GM18502 (cell line): ENCODE data around the gene ABHD17B.
A peak's percentile ranks its signal among the peaks of the same experiment; 100 is the strongest.
"Not testable (repeated sequence)": the region's sequence is repeated elsewhere in the genome, so short reads cannot be mapped to it uniquely, and the experiment has no call there.

Experiments
- ATAC-seq: cut with Tn5 transposase; IDR thresholded peaks from one replicate; pipeline ENCODE4 v1.9.1; 2021; ENCODE audit warnings: mild to moderate bottlenecking; ENCODE audit not compliant: unreplicated experiment, poor library complexity

ABHD17B gene

GRCh38 chr9:71911061-71911907 lies at the start of gene ABHD17B, which contains the start of gene C9orf85:
Gene ABHD17B (minus strand): TSS chr9:71911193. CDS start chr9:71875080, 36,113 bp downstream.
Gene C9orf85 (plus strand): TSS chr9:71911639. CDS start chr9:71911735, 96 bp downstream.
- peak; percentile 93 for ATAC-seq

DNA sequence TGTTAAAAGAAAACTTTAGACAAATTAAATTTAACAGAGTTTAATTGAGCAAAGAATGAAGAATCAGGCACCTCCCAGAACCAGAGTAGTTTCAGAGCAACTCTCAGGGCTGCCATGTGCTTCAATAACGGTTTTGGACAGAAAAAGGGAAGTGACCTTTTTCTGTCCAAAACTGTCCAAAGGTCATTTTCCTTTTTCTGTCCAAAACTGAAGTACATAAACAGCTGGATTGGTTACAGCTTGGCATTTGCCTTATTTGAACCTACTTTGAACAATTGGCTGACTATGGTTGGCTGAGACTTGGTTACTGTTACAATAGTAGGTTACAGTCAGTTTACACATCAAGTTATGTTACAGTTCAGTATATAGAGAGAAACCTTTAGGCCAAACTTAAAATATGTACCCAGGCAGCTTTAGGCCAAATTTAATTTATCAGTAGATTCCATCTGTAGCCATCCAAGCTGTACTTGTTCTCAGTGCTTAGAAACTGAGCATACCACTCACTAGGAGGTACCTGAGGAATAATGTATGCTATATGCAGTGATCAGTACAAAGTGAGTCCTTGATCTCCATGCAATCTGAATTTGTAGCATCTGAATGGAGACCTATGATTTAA lies 44.4 kb upstream of the ABHD17B start:
- peak; percentile 57 for ATAC-seq

GRCh38 chr9:71954652-71955051 lies 43.7 kb upstream of the ABHD17B start:
- ATAC-seq, result not testable (repeated sequence)

- no peak for ATAC-seq
These were observed 33.9 kb upstream of the ABHD17B start for GRCh38 chr9:71944754-71945375.

GRCh38 chr9:71941998-71942567 lies 31.1 kb upstream of the ABHD17B start:
- no peak for ATAC-seq

DNA sequence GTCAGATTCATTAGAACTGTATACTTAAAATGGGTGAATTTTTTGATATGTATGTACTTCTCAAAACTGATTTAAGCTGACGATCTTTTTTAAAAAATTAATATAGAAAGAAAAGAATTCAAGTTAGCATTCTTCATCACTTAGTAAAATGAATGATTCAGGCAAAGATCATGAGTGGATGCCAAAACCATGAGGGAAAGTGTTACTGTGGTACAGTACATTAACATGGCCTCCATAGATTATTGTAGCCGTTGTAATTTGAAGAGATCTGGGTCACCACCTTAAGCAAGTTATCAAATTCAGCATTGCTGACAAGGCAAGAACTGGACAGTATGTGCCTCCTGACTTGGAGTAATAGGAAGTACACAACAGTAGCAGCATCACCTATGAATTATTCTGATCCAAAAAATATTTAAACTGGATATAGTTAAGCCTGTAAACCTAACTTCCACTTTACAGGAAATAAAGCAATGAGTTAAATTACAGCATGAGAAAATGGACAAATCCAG lies 30.1 kb upstream of the ABHD17B start:
- ATAC-seq, result no peak

- ATAC-seq, result no peak
These were observed 26.9 kb upstream of the ABHD17B start for GRCh38 chr9:71937898-71938297.

DNA sequence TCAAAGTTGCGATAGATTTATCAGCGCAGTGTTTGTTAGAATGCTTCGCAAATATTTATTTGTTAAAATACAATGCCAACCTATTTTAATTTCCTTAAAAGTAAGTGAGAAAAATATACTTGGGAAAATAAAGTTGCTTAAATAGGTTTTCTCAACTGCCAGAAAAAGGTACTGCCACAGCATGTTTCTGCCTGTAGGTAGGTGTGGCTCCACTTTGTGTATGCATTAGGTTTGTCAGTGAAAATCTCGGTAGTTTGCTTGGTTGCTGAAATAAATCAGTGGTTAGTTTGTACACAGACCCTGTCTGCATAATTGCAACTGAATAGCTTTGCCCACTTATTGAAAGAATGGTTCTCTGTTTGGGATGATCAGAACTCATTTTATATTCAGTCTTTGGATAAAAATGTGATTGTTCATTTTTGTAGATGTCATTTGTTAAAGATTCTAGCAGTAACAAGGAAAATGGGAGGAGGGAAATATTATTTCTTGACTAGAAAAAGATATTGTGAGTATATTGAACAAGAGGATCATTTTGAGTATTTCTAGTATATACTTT lies 26.2 kb upstream of the ABHD17B start:
- no peak for ATAC-seq

DNA sequence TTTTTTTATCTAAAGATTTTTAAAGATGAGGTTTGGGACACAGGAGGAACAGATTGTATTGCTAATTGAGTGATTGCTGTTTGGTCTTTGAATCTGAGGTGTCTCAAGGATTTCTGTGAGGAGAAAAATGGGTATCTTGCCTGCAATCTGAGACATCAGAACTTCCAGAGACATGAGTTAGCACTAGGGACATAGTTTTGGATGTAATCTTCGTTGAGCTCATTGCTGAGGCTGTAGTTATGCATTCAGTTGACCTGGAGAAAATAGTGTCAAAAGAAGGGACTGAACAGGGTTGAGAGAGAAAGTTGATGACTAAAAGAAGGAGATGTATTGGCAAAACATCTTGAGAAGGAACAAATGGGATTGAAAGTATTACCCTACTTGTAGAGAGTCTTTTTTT lies 25.1 kb upstream of the ABHD17B start:
- no peak for ATAC-seq

- no peak for ATAC-seq
These were observed 20.2 kb upstream of the ABHD17B start for GRCh38 chr9:71931166-71931565.

- no peak for ATAC-seq
These were observed 18.9 kb upstream of the ABHD17B start for GRCh38 chr9:71929791-71930440.

GRCh38 chr9:71929223-71929622 lies 18.2 kb upstream of the ABHD17B start:
- no peak for ATAC-seq

- no peak for ATAC-seq
These were observed 17.8 kb upstream of the ABHD17B start for GRCh38 chr9:71928806-71929205.

DNA sequence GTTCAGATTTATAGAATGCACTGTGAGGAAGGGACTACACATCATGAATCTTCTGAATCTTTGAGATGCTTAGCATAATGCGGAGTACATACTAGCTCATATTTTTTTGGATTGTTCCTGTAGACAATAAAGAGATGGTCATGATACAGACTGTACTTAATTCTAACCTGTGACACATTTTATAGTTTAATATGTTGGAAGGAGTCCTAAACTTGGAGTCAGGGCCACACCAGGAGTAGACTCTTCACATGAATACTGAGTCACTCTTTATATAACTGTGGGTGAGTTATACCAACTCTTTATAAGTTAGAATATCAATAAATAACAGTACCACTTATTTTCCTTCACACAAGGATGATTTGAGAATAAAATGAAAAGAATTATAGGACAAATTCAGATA lies 17.4 kb upstream of the ABHD17B start:
- ATAC-seq, result no peak

DNA sequence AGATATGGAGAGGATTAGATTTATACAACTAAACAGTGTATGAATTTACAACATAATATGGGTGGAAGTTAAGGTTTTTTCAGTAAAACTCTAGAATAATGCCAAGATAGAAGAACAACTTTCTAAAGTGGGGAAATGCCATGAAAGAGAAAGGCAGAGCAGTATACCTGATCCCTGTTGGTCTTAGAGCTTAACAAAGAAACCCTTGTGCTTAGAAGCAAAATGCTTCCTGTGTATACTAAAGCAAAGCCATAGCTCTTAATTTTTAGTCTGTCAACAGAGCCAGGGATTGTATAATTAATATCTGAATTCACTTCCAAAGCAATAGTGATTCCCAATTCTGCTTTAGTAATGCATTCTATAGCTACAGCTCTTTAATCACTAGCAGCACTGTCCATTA lies 14.8 kb upstream of the ABHD17B start:
- ATAC-seq, result no peak

- no peak for ATAC-seq
These were observed 13.6 kb upstream of the ABHD17B start for GRCh38 chr9:71924576-71924975.

- ATAC-seq, result no peak
These were observed 10.3 kb upstream of the ABHD17B start for GRCh38 chr9:71921190-71921814.

- ATAC-seq, result no peak
These were observed 9.6 kb upstream of the ABHD17B start for GRCh38 chr9:71920456-71921189.

DNA sequence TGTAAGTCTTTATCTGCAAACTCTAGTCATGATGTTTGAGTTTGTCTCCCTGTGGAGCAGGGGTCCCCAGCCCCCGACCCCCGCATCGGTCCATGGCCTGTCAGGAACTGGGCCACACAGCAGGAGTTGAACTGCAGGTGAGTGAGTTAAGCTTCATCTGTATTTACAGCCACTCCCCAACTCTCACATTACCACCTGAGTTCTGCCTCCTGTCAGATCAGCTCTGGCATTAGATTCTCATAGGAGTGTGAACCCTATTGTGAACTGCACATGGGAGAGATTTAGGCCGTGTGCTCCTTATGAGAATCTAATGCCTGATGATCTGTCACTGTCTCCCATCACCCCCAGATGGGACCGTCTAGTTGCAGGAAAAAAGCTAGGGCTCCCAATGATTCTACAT lies 7.4 kb upstream of the ABHD17B start:
- ATAC-seq, result no peak
